ENCODE results near the gene BLTP3A.
A peak's percentile ranks its signal among the peaks of the same experiment; 100 is the strongest.
"Not testable (repeated sequence)": the region's sequence is repeated elsewhere in the genome, so short reads cannot be mapped to it uniquely, and the experiment has no call there.

Gene BLTP3A, protein sequence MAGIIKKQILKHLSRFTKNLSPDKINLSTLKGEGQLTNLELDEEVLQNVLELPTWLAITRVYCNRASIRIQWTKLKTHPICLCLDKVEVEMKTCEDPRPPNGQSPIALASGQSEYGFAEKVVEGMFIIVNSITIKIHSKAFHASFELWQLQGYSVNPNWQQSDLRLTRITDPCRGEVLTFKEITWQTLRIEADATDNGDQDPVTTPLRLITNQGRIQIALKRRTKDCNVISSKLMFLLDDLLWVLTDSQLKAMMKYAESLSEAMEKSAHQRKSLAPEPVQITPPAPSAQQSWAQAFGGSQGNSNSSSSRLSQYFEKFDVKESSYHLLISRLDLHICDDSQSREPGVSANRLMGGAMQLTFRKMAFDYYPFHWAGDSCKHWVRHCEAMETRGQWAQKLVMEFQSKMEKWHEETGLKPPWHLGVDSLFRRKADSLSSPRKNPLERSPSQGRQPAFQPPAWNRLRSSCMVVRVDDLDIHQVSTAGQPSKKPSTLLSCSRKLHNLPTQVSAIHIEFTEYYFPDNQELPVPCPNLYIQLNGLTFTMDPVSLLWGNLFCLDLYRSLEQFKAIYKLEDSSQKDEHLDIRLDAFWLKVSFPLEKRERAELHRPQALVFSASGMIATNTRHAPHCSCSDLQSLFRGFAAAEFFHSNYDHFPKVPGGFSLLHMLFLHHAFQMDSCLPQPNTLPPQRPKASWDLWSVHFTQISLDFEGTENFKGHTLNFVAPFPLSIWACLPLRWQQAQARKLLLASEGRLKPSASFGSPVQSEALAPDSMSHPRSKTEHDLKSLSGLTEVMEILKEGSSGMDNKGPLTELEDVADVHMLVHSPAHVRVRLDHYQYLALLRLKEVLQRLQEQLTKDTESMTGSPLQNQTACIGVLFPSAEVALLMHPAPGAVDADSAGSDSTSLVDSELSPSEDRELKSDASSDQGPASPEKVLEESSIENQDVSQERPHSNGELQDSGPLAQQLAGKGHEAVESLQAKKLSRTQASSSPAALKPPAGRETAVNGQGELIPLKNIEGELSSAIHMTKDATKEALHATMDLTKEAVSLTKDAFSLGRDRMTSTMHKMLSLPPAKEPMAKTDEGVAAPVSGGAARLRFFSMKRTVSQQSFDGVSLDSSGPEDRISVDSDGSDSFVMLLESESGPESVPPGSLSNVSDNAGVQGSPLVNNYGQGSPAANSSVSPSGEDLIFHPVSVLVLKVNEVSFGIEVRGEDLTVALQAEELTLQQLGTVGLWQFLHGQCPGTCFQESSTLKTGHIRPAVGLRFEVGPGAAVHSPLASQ (N-terminal part only)

GRCh38 chr6:34791701-34792604, at the start of gene BLTP3A:
Gene BLTP3A, plus strand, starts transcription at chr6:34792083. Its CDS starts 168 bp downstream, at chr6:34792251.
- CTCF ChIA-PET, result interaction anchor here (0.5 to 1.6 kb wide), 5 partner anchors 14 to 1558 kb away, joined by 3 to 5 read pairs (median 3); no protein-coding TSS in a partner anchor
- POLR2A ChIA-PET, result interaction anchor here (0.7 to 3.2 kb wide), 19 partner anchors 9 to 151 kb away, joined by 3 to 30 read pairs (median 4); partner anchors contain the start of genes ANKS1A, ILRUN, SNRPC and TAF11
- peak; percentile 86 for DNase-seq (ENCODE audit: extremely low spot score)
- TF ChIP-seq LEF1 (IDR thresholded peaks at IDR 0.05; ENCODE audit: borderline replicate concordance) (0 out of 2 replicates have a peak, but pooled peaks have one; percentile 58), FOXM1 (IDR thresholded peaks at IDR 0.05; ENCODE audit: borderline replicate concordance) (no peak), BHLHE40 (IDR thresholded peaks at IDR 0.05; ENCODE audit: borderline replicate concordance) (no peak)

GRCh38 chr6:34742094-34742493, 49.8 kb upstream of the BLTP3A start:
- CTCF ChIA-PET, result no interaction called here
- POLR2A ChIA-PET, result interaction anchor here (0.7 kb wide), 1 partner anchor 113 kb away, joined by 3 read pairs; no protein-coding TSS in a partner anchor
- no peak for TF ChIP-seq TARDBP (IDR thresholded peaks at IDR 0.05)
- no peak for TF ChIP-seq BHLHE40 (IDR thresholded peaks at IDR 0.05; ENCODE audit: borderline replicate concordance)
- no peak for TF ChIP-seq FOXK2 (IDR thresholded peaks at IDR 0.05)
- TF ChIP-seq NFRKB (IDR thresholded peaks at IDR 0.05), result no peak
- no peak for TF ChIP-seq CTBP1 (IDR thresholded peaks at IDR 0.05; ENCODE audit: borderline replicate concordance)
- TF ChIP-seq ELF4 (IDR thresholded peaks at IDR 0.05), result no peak
- TF ChIP-seq ZNF384 (IDR thresholded peaks at IDR 0.05), result no peak
- TF ChIP-seq SUZ12 (IDR thresholded peaks at IDR 0.05), result no peak
- no peak for TF ChIP-seq L3MBTL2 (conservative IDR thresholded peaks at IDR 0.05)
- no peak for TF ChIP-seq ARNT (IDR thresholded peaks at IDR 0.05)
- TF ChIP-seq HDGF (IDR thresholded peaks at IDR 0.05; ENCODE audit: borderline replicate concordance), result no peak
- TF ChIP-seq FOXM1 (IDR thresholded peaks at IDR 0.05; ENCODE audit: borderline replicate concordance), result no peak
- no peak for TF ChIP-seq SP1 (IDR thresholded peaks at IDR 0.05)
- DNase-seq (ENCODE audit: extremely low spot score), result no peak

GRCh38 chr6:34743625-34744293, 48.1 kb upstream of the BLTP3A start:
- TF ChIP-seq FOXM1 (IDR thresholded peaks at IDR 0.05; ENCODE audit: borderline replicate concordance), result no peak
- TF ChIP-seq NFRKB (IDR thresholded peaks at IDR 0.05), result no peak
- TF ChIP-seq FOXK2 (IDR thresholded peaks at IDR 0.05), result no peak
- TF ChIP-seq ELF4 (IDR thresholded peaks at IDR 0.05), result no peak
- no peak for TF ChIP-seq TARDBP (IDR thresholded peaks at IDR 0.05)
- TF ChIP-seq SP1 (IDR thresholded peaks at IDR 0.05), result no peak
- TF ChIP-seq LEF1 (IDR thresholded peaks at IDR 0.05; ENCODE audit: borderline replicate concordance), result no peak
- no peak for TF ChIP-seq HDGF (IDR thresholded peaks at IDR 0.05; ENCODE audit: borderline replicate concordance)
- TF ChIP-seq SUZ12 (IDR thresholded peaks at IDR 0.05), result no peak
- TF ChIP-seq ZNF384 (IDR thresholded peaks at IDR 0.05), result no peak
- TF ChIP-seq L3MBTL2 (conservative IDR thresholded peaks at IDR 0.05), result no peak
- no peak for TF ChIP-seq BHLHE40 (IDR thresholded peaks at IDR 0.05; ENCODE audit: borderline replicate concordance)
- TF ChIP-seq CTBP1 (IDR thresholded peaks at IDR 0.05; ENCODE audit: borderline replicate concordance), result no peak
- TF ChIP-seq, protein P1, sequence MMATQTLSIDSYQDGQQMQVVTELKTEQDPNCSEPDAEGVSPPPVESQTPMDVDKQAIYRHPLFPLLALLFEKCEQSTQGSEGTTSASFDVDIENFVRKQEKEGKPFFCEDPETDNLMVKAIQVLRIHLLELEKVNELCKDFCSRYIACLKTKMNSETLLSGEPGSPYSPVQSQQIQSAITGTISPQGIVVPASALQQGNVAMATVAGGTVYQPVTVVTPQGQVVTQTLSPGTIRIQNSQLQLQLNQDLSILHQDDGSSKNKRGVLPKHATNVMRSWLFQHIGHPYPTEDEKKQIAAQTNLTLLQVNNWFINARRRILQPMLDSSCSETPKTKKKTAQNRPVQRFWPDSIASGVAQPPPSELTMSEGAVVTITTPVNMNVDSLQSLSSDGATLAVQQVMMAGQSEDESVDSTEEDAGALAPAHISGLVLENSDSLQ (IDR thresholded peaks at IDR 0.05), result no peak
- no peak for TF ChIP-seq ARNT (IDR thresholded peaks at IDR 0.05)
- CTCF ChIA-PET, result no interaction called here
- POLR2A ChIA-PET, result interaction anchor here (3.8 kb wide), 1 partner anchor 13 kb away, joined by 21 read pairs; the partner anchor contains the start of gene SNRPC
- no peak for DNase-seq (ENCODE audit: extremely low spot score)

GRCh38 chr6:34744294-34744647, 47.6 kb upstream of the BLTP3A start:
- CTCF ChIA-PET; DNase-seq (ENCODE audit: extremely low spot score): not testable (repeated sequence)
- POLR2A ChIA-PET, result interaction anchor here (3.8 kb wide), 1 partner anchor 13 kb away, joined by 21 read pairs; the partner anchor contains the start of gene SNRPC

GRCh38 chr6:34745277-34746103, 46.4 kb upstream of the BLTP3A start:
- ChIA-PET CTCF (interaction anchor here (0.6 kb wide), 1 partner anchor 134 kb away, joined by 3 read pairs; no protein-coding TSS in a partner anchor), POLR2A (interaction anchor here (1.2 to 3.8 kb wide), 3 partner anchors 11 to 49 kb away, joined by 3 to 21 read pairs (median 7); partner anchors contain the start of genes BLTP3A and SNRPC)
- no peak for DNase-seq (ENCODE audit: extremely low spot score)
- TF ChIP-seq BHLHE40 (IDR thresholded peaks at IDR 0.05; ENCODE audit: borderline replicate concordance) (no peak), TARDBP (IDR thresholded peaks at IDR 0.05) (no peak), ZNF384 (IDR thresholded peaks at IDR 0.05) (no peak), FOXA1 (IDR thresholded peaks at IDR 0.05) (no peak), FOXK2 (IDR thresholded peaks at IDR 0.05) (no peak), CTBP1 (IDR thresholded peaks at IDR 0.05; ENCODE audit: borderline replicate concordance) (no peak), NFRKB (IDR thresholded peaks at IDR 0.05) (no peak), ARNT (IDR thresholded peaks at IDR 0.05) (no peak)
- TF ChIP-seq, protein P1 (IDR thresholded peaks at IDR 0.05), result no peak
